HG03045 (cell line): ENCODE data around the gene SIPA1L3.
A peak's percentile ranks its signal among the peaks of the same experiment; 100 is the strongest.

Experiments used
- ATAC-seq: cut with Tn5 transposase; IDR thresholded peaks from one replicate; pipeline ENCODE4 v1.9.1; 2021; ENCODE audit warnings: mild to moderate bottlenecking, moderate library complexity; ENCODE audit not compliant: unreplicated experiment

SIPA1L3 gene

DNA sequence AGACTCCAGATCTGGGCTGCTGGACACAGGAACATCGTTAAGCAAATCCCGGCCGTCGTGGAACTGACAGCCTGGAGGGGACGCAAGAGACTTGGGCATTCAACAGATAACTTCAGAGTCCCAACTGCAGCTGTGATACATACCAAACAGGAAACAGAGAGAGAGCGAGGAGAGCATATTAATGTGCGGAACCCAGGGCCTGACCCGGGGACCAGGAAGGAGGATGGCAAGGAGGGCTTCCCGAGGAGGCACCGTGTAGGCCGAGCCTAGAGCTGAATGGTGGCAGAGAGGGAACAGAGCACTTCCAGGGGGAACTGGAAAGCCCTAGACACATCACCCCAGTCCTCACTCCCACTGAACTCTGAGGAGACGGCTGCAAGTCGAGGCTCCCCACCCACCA, 68.1 kb downstream of the SIPA1L3 start:
- ATAC-seq = no peak

DNA sequence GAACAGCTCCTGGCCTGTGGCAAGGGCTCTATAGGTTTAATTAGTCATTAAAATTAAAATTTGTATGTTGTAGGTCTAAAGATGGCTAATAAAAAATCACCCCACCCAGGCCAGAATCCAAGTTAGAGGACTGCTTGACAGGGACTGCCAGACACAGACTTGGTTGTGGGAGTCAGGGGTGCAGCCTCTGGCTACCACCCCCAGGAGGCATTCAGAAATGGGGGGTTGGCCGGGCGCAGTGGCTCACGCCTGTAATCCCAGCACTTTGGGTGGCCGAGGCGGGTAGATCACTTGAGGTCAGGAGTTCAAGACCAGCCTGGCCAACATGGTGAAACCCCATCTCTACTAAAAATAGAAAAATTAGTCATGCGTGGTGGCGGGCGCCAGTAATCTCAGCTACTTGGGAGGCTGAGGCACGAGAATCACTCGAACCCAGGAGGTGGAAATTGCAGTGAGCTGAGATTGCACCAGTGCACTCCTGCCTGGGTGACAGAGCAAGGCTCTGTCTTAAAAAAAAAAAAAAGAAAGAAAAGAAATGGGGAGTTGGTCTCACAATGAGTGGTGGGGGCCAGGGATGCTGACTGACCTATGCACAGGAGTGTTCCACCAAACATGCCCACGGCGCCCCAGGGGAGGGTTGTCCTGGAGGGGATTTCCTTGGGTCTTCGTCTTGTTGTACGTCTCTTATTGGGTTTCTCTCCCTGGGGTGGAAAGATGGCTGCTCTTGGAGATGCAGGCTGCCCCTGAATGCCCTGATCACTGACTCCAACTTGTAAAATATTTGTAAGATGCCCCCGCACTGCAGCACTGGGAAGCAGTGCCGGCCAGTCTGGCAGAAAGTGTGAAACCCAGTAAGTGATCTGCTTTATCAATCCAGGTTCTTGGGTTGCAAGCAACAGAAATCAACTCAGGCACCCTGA, 68.8 kb downstream of the SIPA1L3 start:
- ATAC-seq = no peak

DNA sequence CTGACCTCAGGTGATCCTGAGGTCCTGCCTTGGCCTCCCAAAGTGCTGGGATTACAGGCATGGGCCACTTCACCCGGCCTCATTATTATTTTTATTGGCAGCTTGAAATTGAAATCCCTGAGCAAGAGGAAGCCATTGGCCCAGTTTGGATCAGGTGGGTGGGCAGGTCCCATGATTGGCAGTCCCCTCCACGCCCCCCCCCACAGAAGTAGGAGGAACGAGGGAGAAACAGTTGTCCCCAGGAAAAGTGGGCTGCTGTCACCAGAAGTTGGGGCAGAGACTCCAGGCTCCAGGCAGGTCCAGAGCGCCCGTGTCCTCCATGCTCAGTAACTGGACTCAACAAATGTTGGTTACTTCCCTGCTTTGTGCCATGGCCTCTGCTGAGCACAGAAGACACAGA, 70.4 kb downstream of the SIPA1L3 start:
- no peak for ATAC-seq

DNA sequence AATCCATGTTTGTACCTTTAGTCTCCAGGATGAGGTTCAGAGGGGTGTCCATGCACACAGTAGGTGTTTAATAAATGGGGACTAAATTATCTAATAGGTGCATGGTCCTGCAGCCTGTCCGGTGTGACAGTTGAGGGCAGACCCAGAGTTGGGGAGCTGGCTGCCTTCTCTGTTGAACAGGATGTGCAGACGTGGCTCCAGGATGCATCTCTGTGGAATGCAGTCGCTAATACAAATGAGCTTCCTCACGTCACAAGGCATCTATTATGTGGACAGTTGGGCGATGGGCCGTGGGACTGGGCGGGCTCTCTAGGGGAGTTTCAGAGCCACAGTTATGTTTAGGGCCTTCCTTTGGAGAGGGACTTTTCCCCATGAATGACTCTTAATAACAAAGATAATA, 71.0 kb downstream of the SIPA1L3 start:
- no peak for ATAC-seq

DNA sequence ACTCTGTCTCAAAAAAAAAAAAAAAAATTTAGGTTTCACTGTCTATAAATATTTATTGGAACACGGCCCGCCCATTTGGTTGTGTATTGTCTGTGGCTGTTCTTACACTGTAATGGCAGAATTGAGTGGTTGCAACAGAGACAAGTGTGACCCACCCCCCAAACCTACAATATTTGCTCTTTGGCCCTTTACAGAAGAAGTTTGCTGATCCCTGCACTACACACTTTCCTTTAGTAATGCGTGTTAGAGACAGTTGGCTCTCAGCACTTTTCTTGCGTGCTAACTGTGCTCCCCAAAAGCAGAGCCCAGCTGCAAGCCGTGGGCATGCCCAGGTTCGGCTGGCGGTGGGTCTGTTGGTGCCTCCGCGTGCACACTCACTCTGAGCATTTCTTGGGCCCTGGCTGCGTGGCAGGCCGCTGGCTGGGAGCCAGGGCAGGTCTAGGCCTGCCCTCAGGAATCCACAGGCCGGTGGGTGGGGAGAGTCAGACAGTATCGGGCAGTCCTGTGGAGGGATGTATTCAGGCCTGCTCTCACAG, 72.6 kb downstream of the SIPA1L3 start:
- ATAC-seq = peak; percentile 41

DNA sequence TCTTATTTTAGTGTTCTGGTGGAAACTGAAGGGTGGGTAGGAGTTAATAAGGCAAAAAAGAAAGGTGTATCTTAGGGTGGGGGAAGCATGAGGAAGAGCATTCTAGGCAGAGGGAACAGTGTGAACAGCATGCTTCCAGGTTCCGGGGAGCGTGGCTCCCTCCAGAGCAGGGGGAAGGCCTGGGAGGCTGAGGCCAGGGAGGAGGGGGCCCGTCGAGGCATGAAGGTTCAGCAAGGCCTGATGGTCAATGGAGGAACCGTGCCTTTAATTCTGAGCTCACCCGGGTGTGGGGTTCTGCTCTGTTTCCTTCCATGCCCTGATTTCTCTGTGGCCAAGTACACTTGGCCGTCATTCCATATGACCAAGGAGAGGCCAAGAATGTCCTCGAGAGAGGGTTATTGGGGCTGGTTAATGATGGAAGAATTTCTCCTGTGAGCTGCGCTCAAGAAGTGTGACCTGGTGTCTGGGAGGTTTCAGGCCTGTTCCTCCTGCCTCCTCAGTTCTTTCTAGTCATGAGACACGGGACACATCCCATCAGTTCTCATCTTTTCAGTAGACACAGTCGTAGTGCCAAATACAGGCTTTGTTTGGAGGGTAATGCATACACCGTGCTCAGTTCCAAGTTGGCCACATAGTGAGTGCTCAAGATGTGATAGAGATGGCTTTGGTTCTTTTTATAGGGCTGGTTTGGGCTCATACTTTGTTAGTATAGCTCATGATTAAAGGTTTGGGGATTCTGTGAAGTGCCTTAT, 73.6 kb downstream of the SIPA1L3 start:
- ATAC-seq = no peak

DNA sequence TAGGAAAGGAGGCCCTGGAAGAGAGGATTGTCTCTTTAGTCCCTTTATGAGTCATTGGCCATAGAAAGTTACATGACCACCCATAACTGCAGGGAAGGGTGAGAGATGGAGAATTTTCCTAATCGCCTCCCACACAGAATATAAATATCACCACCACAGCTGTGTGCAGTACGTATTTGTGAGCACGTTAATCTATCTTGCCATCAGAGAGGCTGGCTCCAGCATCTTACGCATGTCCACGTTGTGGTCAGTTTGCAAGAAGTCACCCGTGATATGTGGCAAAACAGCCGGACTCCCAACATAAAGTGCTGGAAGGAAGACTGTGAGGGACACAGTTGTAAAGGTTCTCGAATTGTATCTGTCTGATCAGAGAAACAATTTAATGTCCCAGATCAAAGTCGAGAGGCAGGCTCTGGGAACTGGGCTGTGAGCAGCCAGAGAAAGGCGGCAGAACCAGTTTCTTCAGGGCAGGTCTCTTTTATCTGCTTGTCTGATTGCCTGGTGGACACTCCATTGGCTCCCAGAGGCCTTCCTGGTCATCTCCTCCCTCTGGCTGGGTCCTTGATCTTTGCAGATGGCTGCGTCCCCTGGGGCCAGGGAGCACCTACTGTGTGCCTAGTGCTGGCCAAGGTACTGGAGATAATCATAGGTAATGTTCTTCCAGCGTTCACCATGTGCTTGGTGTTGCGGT, 74.9 kb downstream of the SIPA1L3 start:
- no peak for ATAC-seq

DNA sequence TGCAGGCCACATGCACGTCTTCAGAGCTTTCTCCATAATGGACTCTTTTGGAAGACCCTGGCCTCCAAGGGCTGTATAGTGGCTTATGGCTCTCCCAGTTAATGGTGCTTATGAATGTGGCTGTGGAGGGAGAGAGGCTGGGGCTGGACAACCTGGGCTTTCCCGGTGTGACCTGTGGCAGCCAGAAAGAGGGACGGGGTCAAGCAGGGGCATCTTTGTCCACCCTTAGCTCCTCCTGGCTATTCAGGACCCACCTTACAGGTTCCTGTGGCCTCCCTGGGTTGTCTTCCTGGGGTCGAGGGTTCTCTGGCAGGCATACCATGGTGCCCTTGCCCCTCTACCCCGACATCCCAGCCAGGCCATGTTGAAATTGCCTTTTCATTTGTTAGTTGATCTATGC, 75.6 kb downstream of the SIPA1L3 start:
- ATAC-seq = no peak

DNA sequence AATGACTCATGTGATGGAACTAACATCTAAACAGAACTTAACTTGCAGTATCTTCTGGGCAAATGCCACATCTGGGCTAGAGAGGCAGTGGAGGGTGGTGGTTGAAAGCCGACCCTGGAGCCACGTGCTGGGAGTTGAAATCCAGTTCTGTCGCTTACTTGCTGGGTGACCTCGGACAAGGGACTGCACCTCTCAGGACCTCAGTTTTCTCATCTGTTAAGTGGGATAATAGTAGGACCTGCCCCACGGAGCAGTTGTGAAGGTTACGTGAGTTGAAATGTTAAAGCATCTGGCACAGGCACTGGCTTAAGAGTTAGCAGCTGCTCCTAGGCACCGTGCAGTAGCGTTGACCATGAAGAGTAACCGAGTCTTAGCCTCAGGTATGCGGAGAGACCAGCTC, 76.1 kb downstream of the SIPA1L3 start:
- ATAC-seq = no peak

DNA sequence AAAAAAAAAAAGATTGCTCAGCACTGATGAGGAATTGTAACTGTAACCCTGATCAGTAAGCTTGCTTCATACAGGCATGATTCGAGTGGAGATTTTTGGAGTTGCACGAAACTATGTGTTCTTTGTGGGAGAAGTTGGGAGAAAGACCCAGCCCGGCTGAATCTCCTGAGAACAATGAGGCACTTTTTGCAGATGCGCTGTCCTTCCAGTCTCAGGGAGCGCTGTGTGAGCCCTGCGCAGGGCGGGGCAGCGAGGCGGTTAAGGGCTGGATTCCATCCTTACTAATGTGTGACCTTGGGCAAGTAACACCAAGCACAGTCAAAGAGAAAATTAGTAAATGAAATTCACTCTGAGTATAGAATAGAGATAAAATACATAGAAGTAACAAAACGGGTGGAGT, 76.9 kb downstream of the SIPA1L3 start:
- no peak for ATAC-seq

DNA sequence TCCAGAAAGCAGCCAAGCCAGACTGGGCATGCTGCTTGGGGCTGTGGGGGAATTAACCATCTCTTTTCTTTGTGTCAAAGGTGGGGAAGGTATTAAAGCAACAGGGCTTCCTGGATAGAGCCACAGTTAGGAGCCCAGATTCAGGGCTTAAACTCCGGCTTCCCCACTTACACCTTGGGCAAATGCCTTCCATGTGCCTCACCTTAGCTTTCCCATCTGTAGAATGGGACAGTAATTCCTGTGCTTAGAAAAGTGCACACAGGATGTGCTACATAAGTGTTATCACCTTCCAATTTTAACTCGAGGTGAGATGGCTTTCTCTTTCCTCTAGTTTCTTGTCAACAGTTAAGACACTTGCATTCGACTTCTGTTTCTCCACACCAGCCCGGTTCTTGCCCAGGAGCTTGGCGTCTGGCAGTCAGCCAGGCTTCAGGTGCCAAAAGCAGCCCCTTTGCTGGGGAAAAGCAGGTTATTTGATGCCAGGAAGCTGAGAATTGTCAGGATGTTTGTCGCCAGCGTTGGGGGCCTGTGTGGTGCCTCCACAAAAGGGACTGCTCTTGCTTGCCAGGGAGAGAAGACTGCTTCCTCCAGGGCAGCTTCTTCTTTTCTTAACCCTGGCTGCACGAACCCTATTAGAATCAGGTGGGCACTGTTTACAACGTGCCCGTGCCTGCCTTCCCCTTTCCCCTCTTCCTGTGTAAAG, 79.2 kb downstream of the SIPA1L3 start:
- ATAC-seq = no peak

DNA sequence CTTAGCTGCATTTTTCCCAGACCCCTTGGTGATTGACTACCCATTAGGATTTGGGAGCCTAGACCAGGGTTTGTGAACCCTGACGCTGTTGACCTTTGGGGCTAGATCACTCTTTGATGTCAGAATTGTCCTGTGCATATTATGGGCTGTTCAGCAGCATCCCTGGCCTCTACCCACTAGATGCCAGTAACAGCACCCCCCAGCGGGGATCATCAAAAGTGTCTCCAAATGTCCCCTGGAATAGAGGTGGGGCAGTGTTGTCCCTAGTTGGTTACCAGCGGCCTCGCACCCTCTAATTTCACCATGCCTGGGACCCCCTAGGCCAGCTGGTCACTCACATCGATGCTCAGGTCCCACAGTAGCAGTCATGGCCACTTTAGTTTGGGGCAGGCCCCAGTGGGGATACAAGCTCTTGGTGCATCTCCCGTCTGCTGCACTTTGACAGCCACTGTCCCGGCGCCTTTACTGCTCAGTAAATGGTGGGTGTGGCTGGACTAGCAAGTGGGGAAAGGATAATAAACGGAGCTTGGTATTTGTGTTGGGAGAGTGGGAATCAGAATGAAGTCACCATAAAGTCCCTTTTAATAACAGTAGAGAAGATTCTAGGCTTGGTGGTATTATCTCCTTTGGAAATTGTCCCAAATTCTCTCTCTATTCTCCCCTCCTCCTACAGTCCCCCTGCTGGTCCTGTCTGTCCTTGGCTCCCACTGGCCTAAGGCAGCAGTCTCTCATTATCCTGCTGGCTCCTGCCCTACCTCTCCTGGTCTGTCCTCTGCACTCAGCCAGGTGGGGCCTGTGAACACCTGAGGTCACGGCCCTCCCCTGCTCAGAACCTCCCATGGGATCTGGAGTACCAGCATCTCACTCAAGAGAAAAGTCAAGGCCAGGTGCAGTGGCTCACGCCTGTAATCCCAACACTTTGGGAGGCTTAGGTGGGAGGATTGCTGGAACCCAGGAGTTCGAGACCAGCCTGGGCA, 80.6 kb downstream of the SIPA1L3 start:
- ATAC-seq = no peak

DNA sequence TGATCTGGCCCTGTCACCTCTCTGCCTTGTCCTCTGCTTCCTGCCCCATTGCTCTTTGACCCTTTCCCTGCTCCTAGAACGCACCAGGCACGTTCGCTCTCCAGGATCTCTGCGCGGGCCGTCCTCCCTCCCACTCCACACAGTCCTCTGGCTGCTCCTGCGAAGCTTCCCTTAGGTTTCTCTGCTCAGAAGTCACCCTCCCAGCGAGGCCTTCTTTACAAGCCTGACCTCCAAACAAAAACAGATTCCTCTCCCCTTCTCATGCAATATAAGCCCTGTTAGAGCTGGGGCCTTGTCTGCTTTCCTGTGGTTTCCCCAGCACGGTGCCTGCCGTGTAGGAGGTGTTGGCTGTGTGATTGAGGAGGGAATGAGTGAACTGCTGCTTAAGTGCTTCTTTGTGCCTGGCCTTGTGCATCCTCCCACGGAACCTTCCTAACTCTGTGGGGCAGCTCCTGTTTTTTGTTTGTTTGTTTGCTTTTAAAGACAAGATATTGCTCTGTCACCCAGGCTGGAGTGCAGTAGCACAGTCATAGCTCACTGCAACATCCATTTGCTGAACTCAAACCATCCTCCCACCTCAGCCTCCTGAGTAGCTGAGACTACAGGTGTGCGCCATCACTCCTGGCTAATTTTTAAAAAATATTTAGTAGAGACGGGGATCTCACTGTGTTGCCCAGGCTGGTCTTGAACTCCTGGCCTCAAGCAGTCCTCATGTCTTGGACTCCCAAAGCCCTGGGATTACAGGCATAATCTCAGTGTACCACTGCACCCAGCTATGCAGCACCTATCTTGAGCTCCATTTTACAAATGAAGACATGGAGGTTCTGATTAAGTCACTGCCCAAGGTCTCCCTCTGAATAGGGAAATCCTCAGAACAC, 82.0 kb downstream of the SIPA1L3 start:
- no peak for ATAC-seq

DNA sequence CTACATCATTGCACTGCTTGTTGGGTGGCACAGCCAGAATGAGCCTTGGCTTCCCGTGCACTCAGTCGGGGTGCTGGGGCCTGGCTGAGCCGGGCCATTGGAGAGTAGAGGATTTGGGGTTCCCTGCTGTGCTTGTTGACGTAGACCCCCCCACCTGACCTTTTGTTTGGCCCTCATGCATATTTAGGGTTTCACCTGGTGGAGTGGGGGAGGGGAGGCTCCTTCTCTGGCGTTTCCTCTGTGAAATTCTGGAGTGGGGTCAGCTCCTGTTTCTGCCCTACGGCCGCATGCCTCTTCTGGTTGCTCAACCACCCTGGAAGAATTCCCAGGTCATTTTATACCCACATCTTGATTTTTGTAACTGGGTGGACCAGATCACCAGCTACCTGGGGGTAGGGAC, 82.8 kb downstream of the SIPA1L3 start:
- ATAC-seq = no peak

DNA sequence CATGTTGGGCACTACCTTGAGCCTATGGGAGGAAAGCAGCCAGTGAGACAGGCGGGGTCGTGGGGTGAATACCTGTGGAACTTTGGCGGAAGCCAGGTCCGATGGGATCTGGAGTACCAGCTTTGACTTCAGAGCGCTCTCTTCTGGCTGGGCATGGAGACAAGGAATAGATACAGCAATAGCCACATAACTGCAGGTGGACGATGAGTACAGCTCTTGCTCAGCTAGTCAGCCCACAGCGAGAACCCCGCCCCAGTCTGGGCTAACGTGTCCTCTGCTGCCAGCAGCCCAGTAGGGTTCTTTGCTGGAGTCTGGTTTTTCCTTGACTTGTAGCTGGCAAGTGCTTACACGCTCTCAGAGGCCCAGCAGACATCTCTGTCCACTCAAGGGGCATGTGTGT, 83.4 kb downstream of the SIPA1L3 start:
- ATAC-seq = no peak

DNA sequence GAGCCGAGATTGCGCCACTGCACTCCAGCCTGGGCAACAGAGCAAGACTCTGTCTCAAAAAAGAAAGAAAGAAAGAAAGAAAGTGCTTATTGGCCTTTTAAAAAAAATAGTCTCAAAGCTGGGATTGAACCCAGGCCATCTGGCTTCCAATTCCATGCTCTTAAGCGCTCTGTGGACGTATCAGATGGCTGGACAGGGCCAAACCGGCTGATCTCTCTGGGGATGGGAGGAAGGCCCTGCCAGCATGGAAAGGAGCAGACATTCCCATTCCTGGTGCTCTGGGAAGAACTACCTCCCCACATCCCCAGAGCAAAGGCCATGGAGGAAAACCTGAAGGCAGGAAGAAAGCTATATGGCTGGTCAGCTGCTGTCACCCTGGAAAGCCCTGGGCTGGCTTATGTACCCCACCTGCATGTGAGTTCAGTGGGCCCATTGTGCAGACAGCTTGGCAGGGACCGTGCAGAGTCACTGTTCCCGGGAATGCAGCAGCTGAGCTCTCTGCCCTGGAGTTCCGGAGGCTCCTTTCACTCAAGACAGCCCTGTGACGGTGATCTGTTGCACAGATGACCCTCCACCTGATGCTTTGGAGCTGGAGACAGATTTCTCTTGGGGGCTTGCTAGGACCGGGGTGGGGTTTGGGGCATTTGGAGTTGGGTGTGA, 84.3 kb downstream of the SIPA1L3 start:
- no peak for ATAC-seq

DNA sequence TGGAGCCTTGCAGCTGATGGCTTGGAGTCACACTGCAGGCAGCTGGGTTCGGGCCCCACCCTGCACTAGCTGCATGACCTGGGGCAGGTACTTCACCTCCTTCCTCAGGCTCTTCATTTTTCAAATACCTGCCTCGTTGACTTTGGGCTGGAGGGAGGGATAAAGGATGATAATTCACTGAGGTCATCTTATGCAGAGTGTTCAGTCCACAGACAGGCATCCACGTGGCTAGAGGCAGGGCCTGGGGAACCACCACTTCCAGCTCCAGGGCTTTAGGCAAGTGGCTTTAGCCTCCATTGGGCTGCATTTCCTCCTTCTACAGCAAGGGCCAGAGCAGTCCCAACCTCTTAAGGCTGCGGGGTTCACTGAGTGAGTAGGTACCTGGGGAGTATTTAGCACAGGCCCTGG, 84.8 kb downstream of the SIPA1L3 start:
- no peak for ATAC-seq

DNA sequence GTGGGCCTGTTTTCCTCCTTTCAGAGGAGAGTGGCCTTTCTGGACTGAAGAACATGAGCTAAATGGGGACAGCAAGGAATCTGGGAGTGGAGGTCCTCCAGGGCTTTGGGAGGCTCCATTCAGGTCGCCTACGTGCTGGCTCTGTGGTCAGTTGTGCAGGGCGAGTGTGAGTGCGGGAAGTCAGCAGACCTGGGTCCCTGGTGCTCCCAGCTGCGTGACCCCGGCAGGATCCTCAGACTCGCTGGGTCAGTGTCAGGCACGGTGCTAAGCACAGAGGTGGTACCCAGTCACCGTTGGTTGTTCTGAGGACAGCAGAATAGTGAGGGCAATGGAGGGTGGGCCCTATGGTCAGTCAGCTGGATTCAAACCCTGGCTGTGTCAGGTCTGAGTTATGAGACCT, 85.8 kb downstream of the SIPA1L3 start:
- no peak for ATAC-seq
